WTC11 (cell line): ENCODE results near the gene KCNC4. TPM values are rescaled to one million over a fixed set of nuclear protein-coding genes. Genes with fewer than 3 reads are reported as not detected.

Experiments
- ATAC-seq: fragments of 200-7000 bp; cut with Tn5 transposase; 2 replicates; pipeline ENCODE4 v1.10.0; 2021; ENCODE audit warnings: mild to moderate bottlenecking, moderate library complexity
- Bru-seq: library from RNA; stranded (reverse); fragments of 400-500 nt; gene quantifications from one replicate; lab custom pipeline; 2021; lab: Mats Ljungman, UMichigan
- CTCF ChIA-PET: fragments of 300-600 bp; sonication (Branson Sonifier 250); formaldehyde crosslinking; loops from one replicate; lab custom pipeline; 2021; ENCODE audit warnings: antibody characterized with exemption; lab: Charles Lee
- POLR2A ChIA-PET: fragments of 350-600 bp; sonication (Branson Sonifier 250); formaldehyde crosslinking; loops from one replicate; lab custom pipeline; 2021; ENCODE audit warnings: antibody characterized with exemption; lab: Charles Lee
- DNase-seq: peaks from one replicate; pipeline ENCODE4 v3.0.0; 2021; ENCODE audit warnings: low spot score
- H3K27ac Mint-ChIP-seq: 2 replicates; pipeline ENCODE4 v1.8.0; 2021; ENCODE audit warnings: mixed read lengths
- H3K27me3 Mint-ChIP-seq: 2 replicates; pipeline ENCODE4 v1.8.0; 2021; ENCODE audit warnings: low read depth, mild to moderate bottlenecking, moderate library complexity, mixed read lengths
- H3K36me3 Mint-ChIP-seq: 2 replicates; pipeline ENCODE4 v1.8.0; 2021; ENCODE audit warnings: mixed read lengths
- H3K4me1 Mint-ChIP-seq: 2 replicates; pipeline ENCODE4 v1.8.0; 2022; ENCODE audit warnings: mixed read lengths
- H3K4me3 Mint-ChIP-seq: 2 replicates; pipeline ENCODE4 v1.8.0; 2021; ENCODE audit warnings: mild to moderate bottlenecking, moderate library complexity, mixed read lengths
- H3K9me3 Mint-ChIP-seq: 2 replicates; pipeline ENCODE4 v1.8.0; 2021; ENCODE audit warnings: mixed read lengths
- ATF1 ChIP-seq: sonication (generic); formaldehyde crosslinking; IDR thresholded peaks from 2 replicates; pipeline ENCODE4 v1.8.1; 2023; ENCODE audit warnings: mild to moderate bottlenecking, moderate library complexity, missing genetic modification reagents
- ELF4 ChIP-seq: sonication (generic); formaldehyde crosslinking; IDR thresholded peaks from 2 replicates; pipeline ENCODE4 v1.8.1; 2022; ENCODE audit warnings: low read depth, mild to moderate bottlenecking, moderate library complexity, missing genetic modification reagents
- EMX1 ChIP-seq: fragments of 250-450 bp; sonication (Bioruptor Pico); IDR thresholded peaks from 2 replicates; pipeline ENCODE4 v1.8.0; 2021; ENCODE audit warnings: mild to moderate bottlenecking
- ETV6 ChIP-seq: sonication (generic); formaldehyde crosslinking; IDR thresholded peaks from 2 replicates; pipeline ENCODE4 v1.8.1; 2022; ENCODE audit warnings: mild to moderate bottlenecking, missing genetic modification reagents
- FOXK1 ChIP-seq: sonication (generic); formaldehyde crosslinking; IDR thresholded peaks from 2 replicates; pipeline ENCODE4 v1.8.0; 2022; ENCODE audit warnings: mild to moderate bottlenecking, moderate library complexity, missing genetic modification reagents
- GRHL2 ChIP-seq: fragments of 250-450 bp; sonication (Bioruptor Pico); IDR thresholded peaks from 2 replicates; pipeline ENCODE4 v1.8.0; 2022; ENCODE audit warnings: mild to moderate bottlenecking, moderate library complexity; ENCODE audit not compliant: insufficient replicate concordance, severe bottlenecking
- GTF2I ChIP-seq: fragments of 250-450 bp; sonication (Bioruptor Pico); conservative IDR thresholded peaks from 2 replicates; pipeline ENCODE4 v1.4.0; 2021; ENCODE audit warnings: mild to moderate bottlenecking
- MYBL2 ChIP-seq: sonication (generic); formaldehyde crosslinking; IDR thresholded peaks from 2 replicates; pipeline ENCODE4 v1.8.1; 2023; ENCODE audit warnings: mild to moderate bottlenecking, moderate library complexity, missing genetic modification reagents
- NR3C1 ChIP-seq: sonication (generic); formaldehyde crosslinking; conservative IDR thresholded peaks from 2 replicates; pipeline ENCODE4 v1.8.1; 2023; ENCODE audit warnings: low read depth, mild to moderate bottlenecking, missing genetic modification reagents
- SP1 ChIP-seq: sonication (generic); formaldehyde crosslinking; conservative IDR thresholded peaks from 2 replicates; pipeline ENCODE4 v1.8.1; 2022; ENCODE audit warnings: missing genetic modification reagents
- TEAD1 ChIP-seq: sonication (generic); formaldehyde crosslinking; IDR thresholded peaks from 2 replicates; pipeline ENCODE4 v1.8.0; 2022; ENCODE audit warnings: mild to moderate bottlenecking, missing genetic modification reagents
- ZBTB21 ChIP-seq: sonication (generic); formaldehyde crosslinking; IDR thresholded peaks from 2 replicates; pipeline ENCODE4 v1.8.1; 2023; ENCODE audit warnings: mild to moderate bottlenecking, missing genetic modification reagents, borderline replicate concordance
- ZNF219 ChIP-seq: sonication (generic); formaldehyde crosslinking; IDR thresholded peaks from 2 replicates; pipeline ENCODE4 v1.8.0; 2023; ENCODE audit warnings: missing genetic modification reagents, mild to moderate bottlenecking, borderline replicate concordance
- ZNF232 ChIP-seq: sonication (generic); formaldehyde crosslinking; IDR thresholded peaks from 2 replicates; pipeline ENCODE4 v1.8.0; 2022; ENCODE audit warnings: mild to moderate bottlenecking, missing genetic modification reagents
- ZNF263 ChIP-seq: sonication (generic); formaldehyde crosslinking; IDR thresholded peaks from 2 replicates; pipeline ENCODE4 v1.8.1; 2022; ENCODE audit warnings: low read depth, mild to moderate bottlenecking, moderate library complexity, missing genetic modification reagents
- ZNF317 ChIP-seq: sonication (generic); formaldehyde crosslinking; IDR thresholded peaks from 2 replicates; pipeline ENCODE4 v1.8.1; 2023; ENCODE audit warnings: low read depth, mild to moderate bottlenecking, moderate library complexity, missing genetic modification reagents, borderline replicate concordance
- long read RNA-seq, 3 experiments: library from RNA in 1 of 3; library from capped mRNA in 1 of 3; library from polyadenylated mRNA in 1 of 3; unstranded in 2 of 3; stranded (forward) in 1 of 3; transcript quantifications; one replicate each; pipeline ENCODE4 v2.0.0, GENCODE V29; 2021
- total RNA-seq: library from RNA; stranded (reverse); gene quantifications from 3 replicates; pipeline ENCODE4 v1.2.3, GENCODE V29; 2021
- TF ChIP-seq, protein P1 (sequence below): fragments of 250-450 bp; sonication (Bioruptor Pico); IDR thresholded peaks from 2 replicates; pipeline ENCODE4 v1.9.0; 2021; ENCODE audit warnings: mild to moderate bottlenecking
- TF ChIP-seq, protein P2 (sequence below): sonication (generic); formaldehyde crosslinking; IDR thresholded peaks from 2 replicates; pipeline ENCODE4 v1.8.1; 2023; ENCODE audit warnings: mild to moderate bottlenecking, moderate library complexity, missing genetic modification reagents
- TF ChIP-seq, protein P3 (sequence below): sonication (generic); formaldehyde crosslinking; IDR thresholded peaks from 2 replicates; pipeline ENCODE4 v1.8.1; 2022; ENCODE audit warnings: low read depth, mild to moderate bottlenecking, moderate library complexity, missing genetic modification reagents, borderline replicate concordance
- TF ChIP-seq, protein P4 (sequence below): sonication (generic); formaldehyde crosslinking; IDR thresholded peaks from 2 replicates; pipeline ENCODE4 v1.8.1; 2022; ENCODE audit warnings: mild to moderate bottlenecking, moderate library complexity, missing genetic modification reagents
- TF ChIP-seq, protein P5 (sequence below): sonication (generic); formaldehyde crosslinking; IDR thresholded peaks from 2 replicates; pipeline ENCODE4 v1.8.1; 2022; ENCODE audit warnings: mild to moderate bottlenecking, missing genetic modification reagents, moderate library complexity, borderline replicate concordance
- TF ChIP-seq, protein P6 (sequence below): sonication (generic); formaldehyde crosslinking; conservative IDR thresholded peaks from 2 replicates; pipeline ENCODE4 v1.8.1; 2023; ENCODE audit warnings: mild to moderate bottlenecking, low read depth, missing genetic modification reagents, moderate library complexity

The KCNC4 gene
- total RNA-seq (19.9 to 21.9 TPM (median 21.9 TPM) in 3 replicates), Bru-seq, nascent RNA (percentile 67 among the genes with signal in this experiment)
- long read RNA-seq, experiment 1, full-length matches to known transcripts, result 25 of 65 reads
- long read RNA-seq, experiment 1, partial matches to known transcripts, result 10 of 65 reads
- long read RNA-seq, experiment 1, other reads (novel, unspliced or antisense), result 30 of 65 reads
- long read RNA-seq, experiment 2, full-length matches to known transcripts, result 10 of 22 reads
- long read RNA-seq, experiment 2, partial matches to known transcripts, result 2 of 22 reads
- long read RNA-seq, experiment 2, other reads (novel, unspliced or antisense), result 10 of 22 reads
- long read RNA-seq, experiment 3, result 0 reads

DNA sequence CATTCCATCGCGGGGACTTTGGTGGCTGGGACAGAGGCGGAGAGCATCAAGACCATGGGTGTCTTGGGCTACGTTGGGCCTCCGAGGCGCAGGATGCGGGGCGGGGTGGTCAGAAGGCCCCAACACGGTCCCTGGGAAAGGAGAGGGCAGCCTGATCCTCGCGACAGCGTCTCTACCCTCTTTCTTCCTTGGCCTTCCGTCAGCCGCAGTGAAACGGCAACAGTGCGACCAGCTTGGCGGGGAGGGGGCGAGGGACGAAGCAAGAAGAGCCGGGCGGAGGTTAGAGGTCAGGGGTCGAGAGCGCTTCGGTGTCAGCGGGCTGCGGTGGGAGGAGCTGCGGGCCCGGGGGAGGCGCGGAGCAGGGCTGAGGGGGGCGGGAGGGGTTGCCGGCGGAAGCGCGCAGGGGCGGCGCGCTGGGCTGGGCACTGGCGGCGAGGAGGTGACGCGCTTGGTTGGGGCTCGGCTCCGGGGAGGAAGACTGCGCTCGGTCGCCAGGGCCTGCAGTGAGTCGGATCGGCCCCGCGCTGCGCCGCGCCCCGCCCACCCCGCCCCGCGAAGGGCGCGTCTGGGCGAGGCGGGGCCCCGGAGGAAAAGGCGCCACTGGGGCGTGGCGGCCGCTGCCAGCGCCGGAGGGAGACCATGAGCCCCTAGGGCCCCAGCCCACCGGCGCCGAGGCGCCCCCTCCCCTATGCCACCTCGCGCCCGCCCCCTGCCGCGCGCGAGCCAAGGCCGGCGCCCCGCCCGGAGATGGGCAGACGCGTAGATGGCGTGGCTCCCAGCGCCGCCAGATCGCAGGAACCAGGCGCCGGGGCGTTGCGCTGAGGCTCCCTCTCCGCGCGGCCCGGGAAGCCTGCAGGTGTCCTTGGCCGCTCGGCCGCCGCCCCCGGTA, at the start of gene KCNC4:
Gene KCNC4 (plus strand): TSS at position 600 of the 889 bp plus-strand sequence. CDS start 1,186 bp downstream, outside the sequence.
- peak within 1 kb of the TSS; percentile 82 for H3K4me3 Mint-ChIP-seq
- peak within 1 kb of the TSS; percentile 92 for H3K27ac Mint-ChIP-seq
- no peaks in the 10 kb centered on the region for H3K9me3 Mint-ChIP-seq
- H3K27me3 Mint-ChIP-seq, result peaks cover 22% of the 10 kb centered on the region
- ATAC-seq (peak; percentile 75), DNase-seq (peak; percentile 87)
- H3K36me3 Mint-ChIP-seq, result no peaks in the 10 kb centered on the region
- peaks cover 33% of the 10 kb centered on the region for H3K4me1 Mint-ChIP-seq
- CTCF ChIA-PET, result interaction anchor here (0.9 to 11.5 kb wide), 19 partner anchors 9 to 287 kb away, joined by 3 to 759 read pairs (median 16); partner anchors contain the start of gene RBM15
- POLR2A ChIA-PET, result interaction anchor here (1.0 to 1.6 kb wide), 4 partner anchors 103 to 129 kb away, joined by 3 to 7 read pairs (median 4); partner anchors contain the start of gene RBM15
- TF ChIP-seq, protein P1, sequence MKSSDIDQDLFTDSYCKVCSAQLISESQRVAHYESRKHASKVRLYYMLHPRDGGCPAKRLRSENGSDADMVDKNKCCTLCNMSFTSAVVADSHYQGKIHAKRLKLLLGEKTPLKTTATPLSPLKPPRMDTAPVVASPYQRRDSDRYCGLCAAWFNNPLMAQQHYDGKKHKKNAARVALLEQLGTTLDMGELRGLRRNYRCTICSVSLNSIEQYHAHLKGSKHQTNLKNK (CRISPR knock-in tag), result no peak
- TF ChIP-seq, protein P2, sequence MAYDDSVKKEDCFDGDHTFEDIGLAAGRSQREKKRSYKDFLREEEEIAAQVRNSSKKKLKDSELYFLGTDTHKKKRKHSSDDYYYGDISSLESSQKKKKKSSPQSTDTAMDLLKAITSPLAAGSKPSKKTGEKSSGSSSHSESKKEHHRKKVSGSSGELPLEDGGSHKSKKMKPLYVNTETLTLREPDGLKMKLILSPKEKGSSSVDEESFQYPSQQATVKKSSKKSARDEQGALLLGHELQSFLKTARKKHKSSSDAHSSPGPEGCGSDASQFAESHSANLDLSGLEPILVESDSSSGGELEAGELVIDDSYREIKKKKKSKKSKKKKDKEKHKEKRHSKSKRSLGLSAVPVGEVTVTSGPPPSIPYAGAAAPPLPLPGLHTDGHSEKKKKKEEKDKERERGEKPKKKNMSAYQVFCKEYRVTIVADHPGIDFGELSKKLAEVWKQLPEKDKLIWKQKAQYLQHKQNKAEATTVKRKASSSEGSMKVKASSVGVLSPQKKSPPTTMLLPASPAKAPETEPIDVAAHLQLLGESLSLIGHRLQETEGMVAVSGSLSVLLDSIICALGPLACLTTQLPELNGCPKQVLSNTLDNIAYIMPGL (CRISPR knock-in tag), result peak; percentile 9; the same call in 1 of the 2 replicates
- TF ChIP-seq ZNF219 (CRISPR knock-in tag) (no peak), NR3C1 (no peak), ZBTB21 (CRISPR knock-in tag) (no peak), ZNF232 (CRISPR knock-in tag) (no peak), ZNF317 (no peak), EMX1 (CRISPR knock-in tag) (no peak), ATF1 (no peak), GTF2I (CRISPR knock-in tag) (no peak), ETV6 (CRISPR knock-in tag) (no peak), TEAD1 (no peak), ZNF263 (CRISPR knock-in tag) (no peak), SP1 (CRISPR knock-in tag) (peak; percentile 81), GRHL2 (no peak), MYBL2 (CRISPR knock-in tag) (peak; percentile 68; the same call in 1 of the 2 replicates), ELF4 (CRISPR knock-in tag) (no peak), FOXK1 (CRISPR knock-in tag) (peak; percentile 56; the same call in 1 of the 2 replicates)
- TF ChIP-seq, protein P3, sequence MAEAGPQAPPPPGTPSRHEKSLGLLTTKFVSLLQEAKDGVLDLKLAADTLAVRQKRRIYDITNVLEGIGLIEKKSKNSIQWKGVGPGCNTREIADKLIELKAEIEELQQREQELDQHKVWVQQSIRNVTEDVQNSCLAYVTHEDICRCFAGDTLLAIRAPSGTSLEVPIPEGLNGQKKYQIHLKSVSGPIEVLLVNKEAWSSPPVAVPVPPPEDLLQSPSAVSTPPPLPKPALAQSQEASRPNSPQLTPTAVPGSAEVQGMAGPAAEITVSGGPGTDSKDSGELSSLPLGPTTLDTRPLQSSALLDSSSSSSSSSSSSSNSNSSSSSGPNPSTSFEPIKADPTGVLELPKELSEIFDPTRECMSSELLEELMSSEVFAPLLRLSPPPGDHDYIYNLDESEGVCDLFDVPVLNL (CRISPR knock-in tag), result no peak
- TF ChIP-seq, protein P4, sequence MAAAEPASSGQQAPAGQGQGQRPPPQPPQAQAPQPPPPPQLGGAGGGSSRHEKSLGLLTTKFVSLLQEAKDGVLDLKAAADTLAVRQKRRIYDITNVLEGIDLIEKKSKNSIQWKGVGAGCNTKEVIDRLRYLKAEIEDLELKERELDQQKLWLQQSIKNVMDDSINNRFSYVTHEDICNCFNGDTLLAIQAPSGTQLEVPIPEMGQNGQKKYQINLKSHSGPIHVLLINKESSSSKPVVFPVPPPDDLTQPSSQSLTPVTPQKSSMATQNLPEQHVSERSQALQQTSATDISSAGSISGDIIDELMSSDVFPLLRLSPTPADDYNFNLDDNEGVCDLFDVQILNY, result peak; percentile 57; the same call in 1 of the 2 replicates
- TF ChIP-seq, protein P5, sequence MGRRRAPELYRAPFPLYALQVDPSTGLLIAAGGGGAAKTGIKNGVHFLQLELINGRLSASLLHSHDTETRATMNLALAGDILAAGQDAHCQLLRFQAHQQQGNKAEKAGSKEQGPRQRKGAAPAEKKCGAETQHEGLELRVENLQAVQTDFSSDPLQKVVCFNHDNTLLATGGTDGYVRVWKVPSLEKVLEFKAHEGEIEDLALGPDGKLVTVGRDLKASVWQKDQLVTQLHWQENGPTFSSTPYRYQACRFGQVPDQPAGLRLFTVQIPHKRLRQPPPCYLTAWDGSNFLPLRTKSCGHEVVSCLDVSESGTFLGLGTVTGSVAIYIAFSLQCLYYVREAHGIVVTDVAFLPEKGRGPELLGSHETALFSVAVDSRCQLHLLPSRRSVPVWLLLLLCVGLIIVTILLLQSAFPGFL, result no peak
- TF ChIP-seq, protein P6, sequence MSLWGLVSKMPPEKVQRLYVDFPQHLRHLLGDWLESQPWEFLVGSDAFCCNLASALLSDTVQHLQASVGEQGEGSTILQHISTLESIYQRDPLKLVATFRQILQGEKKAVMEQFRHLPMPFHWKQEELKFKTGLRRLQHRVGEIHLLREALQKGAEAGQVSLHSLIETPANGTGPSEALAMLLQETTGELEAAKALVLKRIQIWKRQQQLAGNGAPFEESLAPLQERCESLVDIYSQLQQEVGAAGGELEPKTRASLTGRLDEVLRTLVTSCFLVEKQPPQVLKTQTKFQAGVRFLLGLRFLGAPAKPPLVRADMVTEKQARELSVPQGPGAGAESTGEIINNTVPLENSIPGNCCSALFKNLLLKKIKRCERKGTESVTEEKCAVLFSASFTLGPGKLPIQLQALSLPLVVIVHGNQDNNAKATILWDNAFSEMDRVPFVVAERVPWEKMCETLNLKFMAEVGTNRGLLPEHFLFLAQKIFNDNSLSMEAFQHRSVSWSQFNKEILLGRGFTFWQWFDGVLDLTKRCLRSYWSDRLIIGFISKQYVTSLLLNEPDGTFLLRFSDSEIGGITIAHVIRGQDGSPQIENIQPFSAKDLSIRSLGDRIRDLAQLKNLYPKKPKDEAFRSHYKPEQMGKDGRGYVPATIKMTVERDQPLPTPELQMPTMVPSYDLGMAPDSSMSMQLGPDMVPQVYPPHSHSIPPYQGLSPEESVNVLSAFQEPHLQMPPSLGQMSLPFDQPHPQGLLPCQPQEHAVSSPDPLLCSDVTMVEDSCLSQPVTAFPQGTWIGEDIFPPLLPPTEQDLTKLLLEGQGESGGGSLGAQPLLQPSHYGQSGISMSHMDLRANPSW (CRISPR knock-in tag), result no peak
